ENCODE results near the gene PAPSS2. TPM values are rescaled to one million over a fixed set of nuclear protein-coding genes. Genes with fewer than 3 reads are reported as not detected.

PAPSS2 gene
- total RNA-seq, 1 experiment from 2014 or later: 14.6 TPM

- intact Hi-C loops (cut with micrococcal nuclease): no loop called here
- H3K36me3 ChIP-seq (ENCODE audit: control insufficient read depth in 1 of 2, insufficient read depth in 2 of 2, low read length in 2 of 2): no peaks in the 10 kb centered on the region
- peaks cover 29 to 33% of the 10 kb centered on the region in 2 experiments for H3K4me1 ChIP-seq (ENCODE audit: control insufficient read depth in 1 of 2, insufficient read depth in 2 of 2, low read length in 2 of 2)
- TF ChIP-seq ZNF274 (IDR thresholded peaks at IDR 0.05; ENCODE audit: low read depth, low read length): no peak
- no peak for TF ChIP-seq SIN3A (IDR thresholded peaks at IDR 0.05; ENCODE audit: low read depth)
- no peak for TF ChIP-seq TCF7L2 (IDR thresholded peaks at IDR 0.05; ENCODE audit: borderline replicate concordance, extremely low read depth, insufficient read depth, insufficient read length)
- TF ChIP-seq, protein P1, sequence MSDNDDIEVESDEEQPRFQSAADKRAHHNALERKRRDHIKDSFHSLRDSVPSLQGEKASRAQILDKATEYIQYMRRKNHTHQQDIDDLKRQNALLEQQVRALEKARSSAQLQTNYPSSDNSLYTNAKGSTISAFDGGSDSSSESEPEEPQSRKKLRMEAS (IDR thresholded peaks at IDR 0.05): no peak
- no peak for TF ChIP-seq JUND (IDR thresholded peaks at IDR 0.05)
- TF ChIP-seq RAD21 (IDR thresholded peaks at IDR 0.05; ENCODE audit: low read depth): no peak
- TF ChIP-seq, protein P2, sequence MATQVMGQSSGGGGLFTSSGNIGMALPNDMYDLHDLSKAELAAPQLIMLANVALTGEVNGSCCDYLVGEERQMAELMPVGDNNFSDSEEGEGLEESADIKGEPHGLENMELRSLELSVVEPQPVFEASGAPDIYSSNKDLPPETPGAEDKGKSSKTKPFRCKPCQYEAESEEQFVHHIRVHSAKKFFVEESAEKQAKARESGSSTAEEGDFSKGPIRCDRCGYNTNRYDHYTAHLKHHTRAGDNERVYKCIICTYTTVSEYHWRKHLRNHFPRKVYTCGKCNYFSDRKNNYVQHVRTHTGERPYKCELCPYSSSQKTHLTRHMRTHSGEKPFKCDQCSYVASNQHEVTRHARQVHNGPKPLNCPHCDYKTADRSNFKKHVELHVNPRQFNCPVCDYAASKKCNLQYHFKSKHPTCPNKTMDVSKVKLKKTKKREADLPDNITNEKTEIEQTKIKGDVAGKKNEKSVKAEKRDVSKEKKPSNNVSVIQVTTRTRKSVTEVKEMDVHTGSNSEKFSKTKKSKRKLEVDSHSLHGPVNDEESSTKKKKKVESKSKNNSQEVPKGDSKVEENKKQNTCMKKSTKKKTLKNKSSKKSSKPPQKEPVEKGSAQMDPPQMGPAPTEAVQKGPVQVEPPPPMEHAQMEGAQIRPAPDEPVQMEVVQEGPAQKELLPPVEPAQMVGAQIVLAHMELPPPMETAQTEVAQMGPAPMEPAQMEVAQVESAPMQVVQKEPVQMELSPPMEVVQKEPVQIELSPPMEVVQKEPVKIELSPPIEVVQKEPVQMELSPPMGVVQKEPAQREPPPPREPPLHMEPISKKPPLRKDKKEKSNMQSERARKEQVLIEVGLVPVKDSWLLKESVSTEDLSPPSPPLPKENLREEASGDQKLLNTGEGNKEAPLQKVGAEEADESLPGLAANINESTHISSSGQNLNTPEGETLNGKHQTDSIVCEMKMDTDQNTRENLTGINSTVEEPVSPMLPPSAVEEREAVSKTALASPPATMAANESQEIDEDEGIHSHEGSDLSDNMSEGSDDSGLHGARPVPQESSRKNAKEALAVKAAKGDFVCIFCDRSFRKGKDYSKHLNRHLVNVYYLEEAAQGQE (IDR thresholded peaks at IDR 0.05; ENCODE audit: low read depth): no peak
- no peak for TF ChIP-seq ZFX (IDR thresholded peaks at IDR 0.05)
- TF ChIP-seq, protein P3, sequence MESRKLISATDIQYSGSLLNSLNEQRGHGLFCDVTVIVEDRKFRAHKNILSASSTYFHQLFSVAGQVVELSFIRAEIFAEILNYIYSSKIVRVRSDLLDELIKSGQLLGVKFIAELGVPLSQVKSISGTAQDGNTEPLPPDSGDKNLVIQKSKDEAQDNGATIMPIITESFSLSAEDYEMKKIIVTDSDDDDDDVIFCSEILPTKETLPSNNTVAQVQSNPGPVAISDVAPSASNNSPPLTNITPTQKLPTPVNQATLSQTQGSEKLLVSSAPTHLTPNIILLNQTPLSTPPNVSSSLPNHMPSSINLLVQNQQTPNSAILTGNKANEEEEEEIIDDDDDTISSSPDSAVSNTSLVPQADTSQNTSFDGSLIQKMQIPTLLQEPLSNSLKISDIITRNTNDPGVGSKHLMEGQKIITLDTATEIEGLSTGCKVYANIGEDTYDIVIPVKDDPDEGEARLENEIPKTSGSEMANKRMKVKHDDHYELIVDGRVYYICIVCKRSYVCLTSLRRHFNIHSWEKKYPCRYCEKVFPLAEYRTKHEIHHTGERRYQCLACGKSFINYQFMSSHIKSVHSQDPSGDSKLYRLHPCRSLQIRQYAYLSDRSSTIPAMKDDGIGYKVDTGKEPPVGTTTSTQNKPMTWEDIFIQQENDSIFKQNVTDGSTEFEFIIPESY (IDR thresholded peaks at IDR 0.05; ENCODE audit: extremely low read depth, insufficient replicate concordance, low read length): no peak
- TF ChIP-seq FOSL1 (IDR thresholded peaks at IDR 0.05; ENCODE audit: low read depth): no peak
- no peak for TF ChIP-seq POLR2A (IDR thresholded peaks at IDR 0.05; ENCODE audit: borderline replicate concordance, extremely low read depth, insufficient read depth, insufficient read length)
- no peak for TF ChIP-seq ATF3 (IDR thresholded peaks at IDR 0.05)
- TF ChIP-seq POLR2AphosphoS5 (IDR thresholded peaks at IDR 0.05; ENCODE audit: low read depth, low read length): no peak
- TF ChIP-seq ELF1 (IDR thresholded peaks at IDR 0.05; ENCODE audit: borderline replicate concordance, low read depth): no peak
- no peak for TF ChIP-seq CBX3 (IDR thresholded peaks at IDR 0.05; ENCODE audit: low read depth)
- no peak for TF ChIP-seq EGR1 (IDR thresholded peaks at IDR 0.05; ENCODE audit: low read depth)
- CTCF ChIA-PET: no interaction called here
- no peaks in the 10 kb centered on the region for H4K20me1 ChIP-seq (ENCODE audit: insufficient read depth)
- ATAC-seq (no peak), DNase-seq (ENCODE audit: low read depth, low spot score) (no peak)
- no peak overlapping the region for H3K4me3 ChIP-seq (replicated peaks in 1 of 2; ENCODE audit: low read depth in 1 of 2, low read length in 2 of 2)
- no peak overlapping the region for H3K9ac ChIP-seq (ENCODE audit: low read length)
- RAD21 ChIA-PET (ENCODE audit: low non-redundant PET in 1 of 2, low total read pairs in 2 of 2, uncharacterized antibody in 2 of 2, unreplicated experiment in 2 of 2): no interaction called here
- no peaks in the 10 kb centered on the region for H3K9me3 ChIP-seq (ENCODE audit: control insufficient read depth in 1 of 2, insufficient read depth in 1 of 2, low read depth in 1 of 2, low read length in 2 of 2)
- H3K27ac ChIP-seq (ENCODE audit: low read depth, low read length): no peak overlapping the region; the same call in 1 of the 2 replicates
- BruUV-seq (replicated peaks): no TSS peak
- H3K4me2 ChIP-seq (ENCODE audit: low read length): no peak overlapping the region
- no peaks in the 10 kb centered on the region for H3K9me2 ChIP-seq (ENCODE audit: insufficient read depth)
- H3K27me3 ChIP-seq (ENCODE audit: insufficient read depth, low read length): no peaks in the 10 kb centered on the region
- no peak overlapping the region for H2AFZ ChIP-seq (ENCODE audit: low read depth, low read length, poor library complexity, severe bottlenecking)
- no peaks in the 10 kb centered on the region for H3K79me2 ChIP-seq (ENCODE audit: insufficient read depth, low read length)
- POLR2A ChIA-PET: no interaction called here
These were observed 35.4 kb downstream of the PAPSS2 start for GRCh38 chr10:87695074-87695473.
